Loucy (cell line): ENCODE results near the gene RGS19.

Source experiments
- H2AFZ ChIP-seq: fragments of 200-600 bp; sonication (generic); 2 replicates; pipeline ENCODE4 v1.6.0; 2016; ENCODE audit warnings: antibody characterized with exemption, mild to moderate bottlenecking, low read length, moderate library complexity
- H3F3A ChIP-seq: fragments of 200-600 bp; 2 replicates; pipeline ENCODE4 v1.6.0; 2016; ENCODE audit warnings: antibody characterized with exemption, low read depth, mild to moderate bottlenecking
- H3K27me3 ChIP-seq: fragments of 200-600 bp; sonication (generic); 2 replicates; pipeline ENCODE4 v1.6.1; 2014; ENCODE audit warnings: low read length, mild to moderate bottlenecking; ENCODE audit not compliant: insufficient read depth, poor library complexity, severe bottlenecking
- H3K36me3 ChIP-seq: fragments of 200-600 bp; sonication (generic); 2 replicates; pipeline ENCODE4 v1.6.1; 2016; ENCODE audit warnings: low read length; ENCODE audit not compliant: insufficient read depth
- H3K4me1 ChIP-seq: fragments of 200-600 bp; sonication (generic); 2 replicates; pipeline ENCODE4 v1.5.1; 2014; ENCODE audit warnings: low read length, mild to moderate bottlenecking; ENCODE audit not compliant: insufficient read depth, poor library complexity, severe bottlenecking
- H3K4me2 ChIP-seq: fragments of 200-600 bp; sonication (generic); 2 replicates; pipeline ENCODE4 v1.6.0; 2014; ENCODE audit warnings: antibody characterized with exemption, low read length, low read depth, mild to moderate bottlenecking; ENCODE audit not compliant: poor library complexity, severe bottlenecking
- H3K4me3 ChIP-seq: fragments of 200-600 bp; sonication (generic); 2 replicates; pipeline ENCODE4 v1.5.1; 2014; ENCODE audit warnings: low read length, mild to moderate bottlenecking, mixed read lengths; ENCODE audit not compliant: poor library complexity, severe bottlenecking
- H3K79me2 ChIP-seq: fragments of 200-600 bp; sonication (generic); 2 replicates; pipeline ENCODE4 v1.6.1; 2014; ENCODE audit warnings: low read length; ENCODE audit not compliant: insufficient read depth
- H3K9ac ChIP-seq: fragments of 200-600 bp; sonication (generic); 2 replicates; pipeline ENCODE4 v1.6.0; 2014; ENCODE audit warnings: mild to moderate bottlenecking, low read depth, low read length, moderate library complexity; ENCODE audit not compliant: poor library complexity, severe bottlenecking
- H3K9me2 ChIP-seq: fragments of 200-600 bp; sonication (generic); replicated peaks from 2 replicates; pipeline ENCODE4 v1.6.1; 2016; ENCODE audit warnings: low read depth, low read length, mixed read lengths
- H3K9me3 ChIP-seq: fragments of 200-600 bp; sonication (generic); 2 replicates; pipeline ENCODE4 v1.6.1; 2014; ENCODE audit warnings: mild to moderate bottlenecking, antibody characterized with exemption, low read length, low read depth; ENCODE audit not compliant: insufficient read depth
- H4K20me1 ChIP-seq: fragments of 200-600 bp; sonication (generic); 2 replicates; pipeline ENCODE4 v1.6.0; 2014; ENCODE audit warnings: antibody characterized with exemption, low read length, mild to moderate bottlenecking; ENCODE audit not compliant: insufficient read depth, poor library complexity, severe bottlenecking
- EZH2phosphoT487 ChIP-seq: fragments of 200-600 bp; IDR thresholded peaks from 2 replicates; pipeline ENCODE4 v1.6.1; 2018; ENCODE audit warnings: antibody characterized with exemption, mild to moderate bottlenecking, moderate library complexity, borderline replicate concordance
- TF ChIP-seq, protein P1 (sequence below): fragments of 200-600 bp; sonication (generic); conservative IDR thresholded peaks from 2 replicates; pipeline ENCODE4 v1.5.1; 2014; ENCODE audit warnings: mild to moderate bottlenecking, antibody characterized with exemption, low read length

Gene RGS19

GRCh38 chr20:64041040-64041780 lies 38.1 kb downstream of the RGS19 start:
- H4K20me1 ChIP-seq, result no peaks in the 10 kb centered on the region
- H3K36me3 ChIP-seq, result no peaks in the 10 kb centered on the region
- no peaks in the 10 kb centered on the region for H3K27me3 ChIP-seq
- no peaks in the 10 kb centered on the region for H3K9me2 ChIP-seq
- peaks cover 55% of the 10 kb centered on the region for H3K4me1 ChIP-seq
- no peaks in the 10 kb centered on the region for H3F3A ChIP-seq
- H3K79me2 ChIP-seq, result no peaks in the 10 kb centered on the region
- H3K9ac ChIP-seq, result no peak overlapping the region
- no peak overlapping the region for H2AFZ ChIP-seq
- no peak overlapping the region for H3K4me2 ChIP-seq
- H3K9me3 ChIP-seq, result no peaks in the 10 kb centered on the region
- TF ChIP-seq, protein P1, sequence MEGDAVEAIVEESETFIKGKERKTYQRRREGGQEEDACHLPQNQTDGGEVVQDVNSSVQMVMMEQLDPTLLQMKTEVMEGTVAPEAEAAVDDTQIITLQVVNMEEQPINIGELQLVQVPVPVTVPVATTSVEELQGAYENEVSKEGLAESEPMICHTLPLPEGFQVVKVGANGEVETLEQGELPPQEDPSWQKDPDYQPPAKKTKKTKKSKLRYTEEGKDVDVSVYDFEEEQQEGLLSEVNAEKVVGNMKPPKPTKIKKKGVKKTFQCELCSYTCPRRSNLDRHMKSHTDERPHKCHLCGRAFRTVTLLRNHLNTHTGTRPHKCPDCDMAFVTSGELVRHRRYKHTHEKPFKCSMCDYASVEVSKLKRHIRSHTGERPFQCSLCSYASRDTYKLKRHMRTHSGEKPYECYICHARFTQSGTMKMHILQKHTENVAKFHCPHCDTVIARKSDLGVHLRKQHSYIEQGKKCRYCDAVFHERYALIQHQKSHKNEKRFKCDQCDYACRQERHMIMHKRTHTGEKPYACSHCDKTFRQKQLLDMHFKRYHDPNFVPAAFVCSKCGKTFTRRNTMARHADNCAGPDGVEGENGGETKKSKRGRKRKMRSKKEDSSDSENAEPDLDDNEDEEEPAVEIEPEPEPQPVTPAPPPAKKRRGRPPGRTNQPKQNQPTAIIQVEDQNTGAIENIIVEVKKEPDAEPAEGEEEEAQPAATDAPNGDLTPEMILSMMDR, result no peak
- TF ChIP-seq EZH2phosphoT487, result no peak
- no peak overlapping the region for H3K4me3 ChIP-seq

- Histone ChIP-seq H3K36me3 (no peaks in the 10 kb centered on the region), H4K20me1 (no peaks in the 10 kb centered on the region), H3K9me3 (no peaks in the 10 kb centered on the region), H3K9me2 (no peaks in the 10 kb centered on the region), H3K79me2 (no peaks in the 10 kb centered on the region), H3K9ac (peak overlapping the region; percentile 77), H3K4me2 (peak overlapping the region; percentile 83), H3K4me3 (no peak overlapping the region), H3K4me1 (peaks cover 59% of the 10 kb centered on the region), H2AFZ (no peak overlapping the region), H3K27me3 (no peaks in the 10 kb centered on the region), H3F3A (no peaks in the 10 kb centered on the region; the same call in 1 of the 2 replicates)
- TF ChIP-seq, protein P1, result no peak
- TF ChIP-seq EZH2phosphoT487, result no peak
These were observed 38.9 kb downstream of the RGS19 start for GRCh38 chr20:64040231-64041039.

DNA sequence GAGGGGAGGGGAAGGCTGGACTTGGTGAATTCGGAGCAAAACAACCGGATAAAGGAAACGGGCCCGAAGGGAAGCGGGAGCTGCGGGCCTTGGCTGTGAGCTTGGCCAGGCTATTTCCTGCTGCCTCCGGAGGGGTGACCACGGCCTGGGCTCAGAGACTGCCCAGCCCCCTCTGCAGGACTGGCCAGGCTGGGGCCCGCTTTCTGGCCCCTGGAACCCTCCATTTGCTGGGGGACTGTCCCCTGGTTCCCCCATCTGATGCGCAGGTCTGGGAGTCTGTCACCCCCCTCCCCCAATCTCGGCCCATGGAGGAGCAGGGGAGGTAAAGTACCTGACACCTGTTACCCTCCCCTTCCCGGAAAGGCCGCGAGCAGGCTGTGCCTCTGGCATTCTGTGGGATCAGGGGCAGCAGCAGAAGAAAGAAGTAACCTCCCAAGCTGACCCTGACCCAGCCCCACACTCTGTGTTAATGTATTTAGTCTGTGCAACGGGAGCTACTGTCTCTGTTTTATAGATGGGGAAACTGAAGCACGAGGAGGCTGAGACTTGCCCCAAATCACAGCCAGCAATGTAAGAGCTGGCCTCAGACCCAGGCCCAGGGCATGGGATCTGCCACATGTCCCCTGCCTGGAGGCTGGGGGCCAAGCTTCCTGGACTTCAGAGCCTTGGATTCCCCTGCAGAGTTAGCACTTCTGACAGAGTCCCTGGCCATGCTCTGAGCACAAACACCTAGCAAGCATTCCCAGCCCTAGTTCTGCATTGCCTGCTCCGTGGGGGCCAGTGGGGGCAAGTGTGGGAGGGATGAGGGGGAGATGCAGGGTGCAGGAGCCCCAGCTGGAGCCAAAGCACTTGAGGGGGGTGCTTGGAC lies 39.8 kb downstream of the RGS19 start:
- no peaks in the 10 kb centered on the region for H3K27me3 ChIP-seq
- peak overlapping the region; percentile 97 for H2AFZ ChIP-seq

More for the DNA sequence above, 39.8 kb downstream of the RGS19 start:
- peaks cover 8% of the 10 kb centered on the region; the same call in 1 of the 2 replicates for H3K36me3 ChIP-seq
- H3K9ac ChIP-seq, result peak overlapping the region; percentile 77
- TF ChIP-seq, protein P1, result no peak
- TF ChIP-seq EZH2phosphoT487, result no peak
- no peaks in the 10 kb centered on the region for H4K20me1 ChIP-seq
- H3K9me2 ChIP-seq, result no peaks in the 10 kb centered on the region
- H3K4me2 ChIP-seq, result peak overlapping the region; percentile 83
- peak overlapping the region; percentile 79 for H3K4me3 ChIP-seq
- no peaks in the 10 kb centered on the region for H3K9me3 ChIP-seq
- H3F3A ChIP-seq, result peaks cover 4% of the 10 kb centered on the region; the same call in 1 of the 2 replicates
- H3K4me1 ChIP-seq, result peaks cover 59% of the 10 kb centered on the region
- H3K79me2 ChIP-seq, result no peaks in the 10 kb centered on the region
